ENCODE results near the gene ZBTB25.

Gene ZBTB25

GRCh38 chr14:64516969-64517368 lies 13.3 kb upstream of the ZBTB25 start:
- no peak for DNase-seq (ENCODE audit: low spot score)

DNA sequence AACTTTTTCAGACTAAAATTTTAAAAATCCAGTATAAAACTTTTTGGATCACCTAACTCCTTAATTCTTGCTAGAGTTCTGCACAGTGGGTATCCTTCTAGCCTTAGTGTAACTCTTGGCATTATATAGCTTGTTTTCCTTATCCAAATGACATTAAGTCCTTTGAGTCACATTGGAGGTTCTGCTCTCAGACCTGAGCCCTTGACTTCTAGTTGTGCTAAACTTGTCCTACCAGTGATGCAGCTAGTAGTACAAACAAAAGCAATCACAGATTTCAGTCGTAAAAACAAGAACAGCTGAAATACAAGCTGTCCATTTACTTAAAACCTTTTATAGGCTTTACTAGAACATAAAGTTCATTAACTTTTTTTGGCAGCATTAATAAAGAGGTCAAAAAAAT lies 11.4 kb upstream of the ZBTB25 start:
- DNase-seq (ENCODE audit: low spot score) = no peak

- no peak for DNase-seq (ENCODE audit: low spot score)
Observed at GRCh38 chr14:64513271-64513670, 9.6 kb upstream of the ZBTB25 start.

DNA sequence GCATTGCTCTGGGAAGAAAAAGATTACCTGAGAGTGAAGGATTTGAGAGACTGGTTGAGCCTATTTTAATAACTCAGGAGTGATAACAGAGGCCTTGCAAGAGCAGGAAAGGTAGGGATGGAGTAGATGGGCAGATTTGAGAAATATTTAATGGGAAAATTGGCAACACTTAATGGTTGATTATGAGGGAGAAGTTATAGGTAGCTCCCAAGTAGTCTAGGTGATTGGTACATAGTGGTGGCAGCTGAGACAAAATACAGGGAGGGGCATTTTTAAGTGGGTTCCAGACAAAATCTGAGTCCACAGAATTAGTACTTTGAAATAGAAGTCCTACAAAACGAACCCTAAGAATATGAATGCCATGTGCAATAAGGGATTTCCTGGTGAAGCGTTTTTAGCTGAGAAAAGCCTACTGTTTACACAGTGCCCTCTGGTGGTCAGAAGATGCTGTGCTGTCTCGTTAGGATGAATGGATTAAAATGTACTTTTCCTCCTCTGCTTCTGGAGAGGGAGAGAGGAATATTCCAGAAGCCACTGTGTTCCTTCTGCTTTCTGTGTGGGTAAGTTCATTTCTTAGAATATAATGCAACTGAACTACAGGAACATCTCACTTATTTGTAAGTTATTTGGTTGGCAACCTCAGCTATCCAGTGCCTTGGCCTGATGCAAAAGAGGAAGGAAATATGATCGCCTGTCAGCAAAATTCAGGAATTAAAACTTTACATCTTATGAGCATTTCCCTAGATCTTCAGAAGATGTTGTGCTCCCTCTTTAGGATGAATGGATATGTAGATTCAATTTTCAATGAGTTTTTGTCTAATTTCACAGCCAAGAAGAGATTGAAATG lies 7.4 kb upstream of the ZBTB25 start:
- DNase-seq (ENCODE audit: low spot score) = peak; percentile 73

GRCh38 chr14:64509036-64509435 lies 5.4 kb upstream of the ZBTB25 start:
- DNase-seq (ENCODE audit: low spot score) = no peak

- DNase-seq (ENCODE audit: low spot score) = no peak
Observed at GRCh38 chr14:64508215-64508776, 4.7 kb upstream of the ZBTB25 start.

GRCh38 chr14:64507376-64508156 lies 3.9 kb upstream of the ZBTB25 start:
- peak; percentile 70 for DNase-seq (ENCODE audit: low spot score)

DNA sequence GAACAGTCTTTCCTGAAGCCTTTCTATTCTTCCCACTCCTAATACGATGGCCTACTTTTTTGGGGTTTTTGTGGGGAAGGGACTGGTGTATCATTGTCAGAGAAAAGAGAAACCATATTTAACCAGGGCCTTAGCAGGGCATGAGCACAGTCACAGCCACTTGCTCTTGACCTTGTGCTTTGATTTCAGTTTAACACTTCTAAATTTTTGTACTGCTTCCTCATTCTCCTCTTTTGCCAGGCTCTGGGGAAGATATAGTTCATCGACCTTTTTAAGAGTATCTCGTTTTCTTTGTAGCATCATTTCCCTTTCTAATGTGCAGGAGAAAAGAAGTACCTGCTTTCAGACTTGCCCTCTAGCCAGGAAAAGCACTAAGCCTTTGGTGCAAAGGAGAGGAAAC lies 3.1 kb upstream of the ZBTB25 start:
- DNase-seq (ENCODE audit: low spot score) = peak; percentile 22

- peak; percentile 86 for DNase-seq (ENCODE audit: low spot score)
Observed at GRCh38 chr14:64504897-64505794, 1.5 kb upstream of the ZBTB25 start.

- peak; percentile 89 for DNase-seq (ENCODE audit: low spot score)
Observed at GRCh38 chr14:64504310-64504896, 765 bp upstream of the ZBTB25 start, which contains the start of gene ZBTB1. Gene ZBTB1, plus strand, starts transcription at chr14:64504770. Its CDS starts 16,735 bp downstream, at chr14:64521505.

DNA sequence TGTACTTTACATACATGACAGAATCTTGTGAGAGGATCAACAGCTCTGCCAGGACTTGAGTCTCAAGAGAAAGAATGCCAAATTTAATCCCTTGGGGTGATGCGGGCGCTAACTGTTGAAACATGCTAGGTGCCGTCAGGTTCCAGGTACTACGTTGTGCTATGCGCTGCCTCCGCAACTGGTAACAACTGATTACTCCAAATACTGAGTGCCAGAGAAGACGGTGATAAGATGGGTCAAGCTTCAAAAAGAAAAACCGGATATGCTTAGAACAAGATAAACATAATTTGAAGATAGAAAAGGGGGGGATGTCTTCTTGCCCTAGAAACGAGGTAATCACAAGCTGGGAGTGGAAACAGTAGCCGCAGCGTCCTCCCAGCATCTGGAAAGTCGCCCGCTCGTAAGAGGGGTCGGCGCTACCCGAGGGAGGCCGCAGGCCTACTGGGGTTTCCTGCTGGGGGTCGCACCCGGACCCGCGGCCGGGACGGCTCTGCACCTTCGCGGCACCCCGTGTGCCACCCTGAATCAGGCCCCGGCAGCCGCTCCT lies 678 bp downstream of the ZBTB25 start:
- peak; percentile 43 for DNase-seq (ENCODE audit: low spot score)

- DNase-seq (ENCODE audit: low spot score) = peak; percentile 44
Observed at GRCh38 chr14:64502456-64502855, 1.2 kb downstream of the ZBTB25 start.

DNA sequence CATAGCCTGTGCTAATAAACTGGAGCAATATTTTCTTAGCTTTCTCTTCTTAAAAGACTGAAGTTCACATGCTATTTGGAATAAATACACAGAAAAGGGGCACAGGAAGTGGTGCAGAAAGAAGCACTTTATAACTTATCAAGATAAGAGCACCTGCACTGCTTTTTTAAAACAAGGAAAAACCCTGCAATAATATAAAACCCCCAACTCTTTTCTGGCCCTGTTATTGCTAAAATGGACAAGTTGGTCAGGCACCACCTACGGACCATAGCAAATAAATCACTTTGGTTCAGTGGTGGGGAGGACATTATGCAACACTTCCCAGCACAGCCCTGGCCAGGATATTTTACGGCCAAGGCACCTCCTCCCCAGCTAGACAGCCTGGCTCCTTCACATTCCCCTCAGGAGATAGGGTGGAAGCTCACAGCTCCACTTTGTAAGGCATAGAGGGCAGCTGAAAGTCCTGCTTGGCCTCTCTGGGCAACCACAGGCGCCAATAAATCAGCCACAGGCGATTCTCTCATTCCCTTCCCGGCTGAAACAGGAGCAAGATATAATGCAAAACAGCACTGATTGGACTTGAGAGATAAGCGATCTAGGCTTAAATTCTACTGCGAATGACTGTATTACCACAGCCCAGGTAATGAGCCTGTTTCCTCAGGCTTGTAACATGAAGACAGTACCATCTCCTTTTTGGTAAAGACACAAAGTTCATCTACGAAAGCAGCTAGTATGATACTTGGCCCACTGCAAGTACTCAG lies 2.0 kb downstream of the ZBTB25 start:
- DNase-seq (ENCODE audit: low spot score) = peak; percentile 75

GRCh38 chr14:64500088-64500487 lies 3.5 kb downstream of the ZBTB25 start:
- DNase-seq (ENCODE audit: low spot score) = no peak

DNA sequence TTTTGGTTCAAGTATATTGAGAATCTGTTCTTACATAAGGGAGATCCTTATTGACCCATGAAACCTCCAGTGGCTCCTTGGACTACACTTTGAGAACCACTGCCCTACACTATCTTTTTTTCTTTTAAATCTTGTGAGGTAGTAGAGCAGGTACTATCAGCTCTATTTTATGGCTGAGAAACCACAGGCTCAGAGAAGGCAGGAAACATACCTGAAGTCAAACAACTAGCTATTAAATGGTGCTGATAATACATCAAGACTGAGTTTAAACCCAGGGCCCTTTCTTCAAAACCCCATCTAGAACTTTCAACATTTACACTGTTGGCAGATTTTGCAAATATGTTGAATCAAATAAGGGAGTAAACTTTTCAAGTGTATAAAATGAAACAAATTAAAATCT lies 6.9 kb downstream of the ZBTB25 start:
- DNase-seq (ENCODE audit: low spot score) = no peak

DNA sequence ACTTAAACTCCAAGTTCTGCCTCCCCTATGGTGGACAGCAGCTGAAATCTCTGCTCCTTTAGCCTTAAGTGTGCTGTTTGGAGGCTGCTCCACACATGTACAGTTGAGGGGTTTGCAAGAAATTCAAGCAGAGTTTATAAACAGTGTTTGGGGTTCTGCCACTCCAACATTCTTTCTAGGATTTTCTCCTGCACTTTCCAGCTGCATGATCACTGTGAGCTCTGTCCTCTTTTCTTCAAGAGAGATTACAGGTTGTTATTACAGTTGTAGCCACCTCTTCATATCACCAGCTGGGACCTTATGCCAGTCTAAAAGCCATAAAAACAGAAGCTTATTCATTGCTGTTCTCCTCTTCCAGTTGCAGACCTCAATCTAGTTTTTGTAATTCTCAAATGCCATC lies 8.4 kb downstream of the ZBTB25 start:
- DNase-seq (ENCODE audit: low spot score) = no peak

GRCh38 chr14:64493455-64493854 lies 10.2 kb downstream of the ZBTB25 start:
- DNase-seq (ENCODE audit: low spot score) = no peak

GRCh38 chr14:64491637-64492036 lies 12.0 kb downstream of the ZBTB25 start:
- no peak for DNase-seq (ENCODE audit: low spot score)

DNA sequence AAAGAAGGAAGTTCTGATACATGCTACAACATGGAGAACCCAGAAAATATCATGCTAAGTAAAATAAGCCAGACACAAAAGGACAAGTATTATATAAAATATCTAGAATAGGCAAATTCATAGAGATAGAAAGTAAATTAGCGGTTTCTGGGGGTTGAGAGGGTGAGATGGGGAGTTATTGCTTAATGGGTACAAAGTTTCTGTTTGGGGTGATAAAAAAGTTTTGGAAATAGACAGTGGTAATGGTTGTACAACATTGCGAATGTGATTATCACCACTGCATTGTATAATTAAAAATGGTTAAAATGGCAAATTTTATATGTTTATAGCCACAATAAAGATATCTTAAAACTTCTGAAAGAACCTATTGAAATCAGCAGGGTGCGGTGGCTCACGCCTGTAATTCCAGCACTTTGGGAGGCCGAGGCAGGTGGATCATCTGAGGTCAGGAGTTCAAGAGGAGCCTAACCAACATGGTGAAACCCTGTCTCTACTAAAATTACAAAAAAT lies 15.0 kb downstream of the ZBTB25 start:
- no peak for DNase-seq (ENCODE audit: low spot score)

DNA sequence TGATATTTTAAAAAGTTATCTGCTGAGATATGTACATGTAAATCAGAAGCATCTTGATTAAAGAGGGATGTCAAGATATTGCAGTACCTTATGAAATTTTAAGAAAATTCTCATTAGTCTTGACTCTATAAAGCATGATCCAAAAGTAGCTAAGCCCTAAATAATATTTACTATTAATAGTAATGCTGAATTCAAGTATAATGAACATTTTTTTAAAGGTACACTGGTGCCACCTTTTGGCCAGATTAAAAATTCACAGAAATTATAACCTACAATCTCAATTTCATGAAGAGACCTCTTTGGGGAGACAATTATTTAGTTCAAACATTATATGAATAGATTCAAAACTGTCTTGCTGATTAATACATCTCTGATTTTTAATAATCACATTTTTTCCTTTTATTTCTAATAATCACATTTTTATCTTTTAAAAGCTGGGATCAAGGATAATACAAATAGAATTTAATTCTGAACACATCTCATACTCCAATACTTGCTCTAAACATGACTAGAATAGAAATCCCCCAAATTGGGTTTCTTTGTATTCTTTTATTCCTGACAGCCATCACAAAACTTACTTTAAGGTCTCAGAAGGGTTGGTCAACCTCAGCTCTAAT lies 24.9 kb downstream of the ZBTB25 start:
- DNase-seq (ENCODE audit: low spot score) = peak; percentile 28
